ENCODE measurements around the gene NRXN3.

Gene NRXN3

DNA sequence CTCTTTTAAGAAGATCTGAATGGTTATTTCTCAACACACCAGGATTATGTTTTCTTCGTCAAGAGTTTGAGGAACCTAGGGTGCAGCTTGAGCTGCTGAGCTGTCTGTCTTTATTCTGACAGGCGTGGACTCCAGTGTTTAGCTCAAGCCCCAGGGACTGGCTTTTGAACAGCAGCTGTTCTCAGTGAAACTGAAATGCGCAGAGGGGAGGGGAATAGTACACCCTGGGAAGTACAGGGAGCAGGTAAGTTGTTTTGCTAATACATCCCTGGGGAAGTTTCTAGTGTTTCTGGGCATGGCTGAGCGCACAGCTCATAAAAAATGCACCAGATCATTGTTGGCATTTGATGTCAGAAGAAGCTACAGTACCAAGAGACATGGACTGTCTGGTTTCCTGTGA lies 1381.3 kb downstream of the NRXN3 start:
- Histone ChIP-seq H3K4me1 (ENCODE audit: control insufficient read depth, insufficient read depth, low read length) (peaks cover 28% of the 10 kb centered on the region), H3K36me3 (ENCODE audit: control insufficient read depth, insufficient read depth, low read length) (no peaks in the 10 kb centered on the region), H3K9me3 (ENCODE audit: control insufficient read depth, low read length) (no peaks in the 10 kb centered on the region), H3K4me3 (ENCODE audit: insufficient read depth, low read depth, low read length) (no peak overlapping the region), H3K27me3 (ENCODE audit: control insufficient read depth, insufficient read depth, low read length, poor library complexity, severe bottlenecking) (no peaks in the 10 kb centered on the region), H3K27ac (ENCODE audit: insufficient read depth, low read depth, low read length, poor library complexity, severe bottlenecking) (peak overlapping the region; percentile 8)
- WGBS, 2 experiments: 83 to 92% methylated on average over 4 of the region's 4 CpGs

GRCh38 chr14:79552778-79553177 lies 1382.6 kb downstream of the NRXN3 start:
- no peaks in the 10 kb centered on the region for H3K36me3 ChIP-seq (ENCODE audit: control insufficient read depth, insufficient read depth, low read length)
- no peak overlapping the region for H3K27ac ChIP-seq (ENCODE audit: insufficient read depth, low read depth, low read length, poor library complexity, severe bottlenecking)
- no peaks in the 10 kb centered on the region for H3K27me3 ChIP-seq (ENCODE audit: control insufficient read depth, insufficient read depth, low read length, poor library complexity, severe bottlenecking)
- H3K9me3 ChIP-seq (ENCODE audit: control insufficient read depth, low read length): no peaks in the 10 kb centered on the region
- 40 to 50% methylated on average over 1 of the region's 1 CpG for WGBS, 2 experiments
- no peak overlapping the region for H3K4me3 ChIP-seq (ENCODE audit: insufficient read depth, low read depth, low read length)
- H3K4me1 ChIP-seq (ENCODE audit: control insufficient read depth, insufficient read depth, low read length): peaks cover 28% of the 10 kb centered on the region

GRCh38 chr14:79554816-79555215 lies 1384.6 kb downstream of the NRXN3 start:
- peaks cover 17% of the 10 kb centered on the region for H3K4me1 ChIP-seq (ENCODE audit: control insufficient read depth, insufficient read depth, low read length)
- H3K27me3 ChIP-seq (ENCODE audit: control insufficient read depth, insufficient read depth, low read length, poor library complexity, severe bottlenecking): no peaks in the 10 kb centered on the region
- no peaks in the 10 kb centered on the region for H3K36me3 ChIP-seq (ENCODE audit: control insufficient read depth, insufficient read depth, low read length)
- WGBS, 2 experiments: 97 to 98% methylated on average over 3 of the region's 3 CpGs
- H3K27ac ChIP-seq (ENCODE audit: insufficient read depth, low read depth, low read length, poor library complexity, severe bottlenecking): no peak overlapping the region
- no peaks in the 10 kb centered on the region for H3K9me3 ChIP-seq (ENCODE audit: control insufficient read depth, low read length)
- no peak overlapping the region for H3K4me3 ChIP-seq (ENCODE audit: insufficient read depth, low read depth, low read length)

DNA sequence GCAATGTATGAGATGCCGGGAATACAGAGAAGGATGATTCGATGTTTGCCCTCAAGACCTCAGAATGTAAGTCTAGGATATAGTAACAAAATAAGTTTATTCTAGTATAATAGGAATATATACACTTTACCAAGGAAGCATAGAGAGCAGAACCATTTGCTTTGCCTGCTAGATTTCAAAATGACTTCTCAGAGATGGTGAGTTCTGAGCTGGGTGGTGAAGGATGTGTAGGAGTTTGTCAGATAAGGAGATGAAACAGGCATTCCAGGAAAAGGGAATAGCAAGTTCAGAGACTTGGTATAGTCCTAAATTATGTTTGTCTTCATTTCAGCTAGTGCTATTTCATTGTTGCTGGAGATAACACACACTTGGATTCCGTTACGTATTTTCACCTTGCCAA lies 1385.3 kb downstream of the NRXN3 start:
- 97% methylated on average over 3 to 4 of the region's 4 CpGs for WGBS, 2 experiments
- Histone ChIP-seq H3K27me3 (ENCODE audit: control insufficient read depth, insufficient read depth, low read length, poor library complexity, severe bottlenecking) (no peaks in the 10 kb centered on the region), H3K4me3 (ENCODE audit: insufficient read depth, low read depth, low read length) (no peak overlapping the region), H3K9me3 (ENCODE audit: control insufficient read depth, low read length) (no peaks in the 10 kb centered on the region), H3K27ac (ENCODE audit: insufficient read depth, low read depth, low read length, poor library complexity, severe bottlenecking) (no peak overlapping the region), H3K36me3 (ENCODE audit: control insufficient read depth, insufficient read depth, low read length) (no peaks in the 10 kb centered on the region), H3K4me1 (ENCODE audit: control insufficient read depth, insufficient read depth, low read length) (peaks cover 17% of the 10 kb centered on the region)

DNA sequence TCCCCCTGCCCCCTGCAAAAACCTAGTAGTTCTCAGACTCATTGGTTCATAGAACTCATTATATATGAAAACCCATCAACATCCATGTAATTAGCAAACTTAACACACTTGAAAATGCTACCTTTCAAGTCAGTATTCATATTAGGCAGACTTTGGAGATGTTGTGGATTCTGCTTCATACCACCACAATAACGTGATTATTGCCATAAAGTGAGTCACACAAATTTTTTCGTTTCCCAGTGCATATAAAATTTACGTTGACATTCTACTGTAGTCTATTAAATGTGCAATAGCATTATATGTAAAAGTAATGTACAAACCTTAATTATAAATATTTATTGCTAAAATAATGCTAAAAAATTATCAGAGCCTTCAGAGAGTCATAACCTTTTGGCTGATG lies 1387.1 kb downstream of the NRXN3 start:
- Histone ChIP-seq H3K27ac (ENCODE audit: insufficient read depth, low read depth, low read length, poor library complexity, severe bottlenecking) (no peak overlapping the region), H3K4me1 (ENCODE audit: control insufficient read depth, insufficient read depth, low read length) (peaks cover 10% of the 10 kb centered on the region), H3K36me3 (ENCODE audit: control insufficient read depth, insufficient read depth, low read length) (no peaks in the 10 kb centered on the region), H3K9me3 (ENCODE audit: control insufficient read depth, low read length) (no peaks in the 10 kb centered on the region), H3K27me3 (ENCODE audit: control insufficient read depth, insufficient read depth, low read length, poor library complexity, severe bottlenecking) (no peaks in the 10 kb centered on the region), H3K4me3 (ENCODE audit: insufficient read depth, low read depth, low read length) (no peak overlapping the region)
- WGBS, 2 experiments: 100% methylated on average over 1 of the region's 3 CpGs

DNA sequence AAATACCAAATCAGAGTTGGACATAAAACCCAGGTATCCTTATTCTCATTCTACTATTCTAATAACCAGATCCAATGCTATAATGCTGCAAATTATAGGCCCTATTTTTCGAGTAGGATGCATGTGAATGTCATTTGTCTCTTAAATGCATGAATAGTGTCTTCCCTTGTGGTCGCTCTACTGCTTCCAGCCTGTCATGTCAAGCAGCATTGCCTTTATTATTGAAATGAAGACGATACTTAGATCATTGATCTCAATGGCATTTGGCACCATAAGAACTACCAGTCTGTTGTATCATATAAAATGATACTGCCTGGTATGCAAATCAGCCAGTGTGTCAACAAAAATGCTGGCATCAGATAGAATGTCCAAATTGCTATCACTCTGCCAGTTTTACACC lies 1392.0 kb downstream of the NRXN3 start:
- no peaks in the 10 kb centered on the region for H3K9me3 ChIP-seq (ENCODE audit: control insufficient read depth, low read length)
- peaks cover 11% of the 10 kb centered on the region for H3K4me1 ChIP-seq (ENCODE audit: control insufficient read depth, insufficient read depth, low read length)
- no peaks in the 10 kb centered on the region for H3K36me3 ChIP-seq (ENCODE audit: control insufficient read depth, insufficient read depth, low read length)
- 80 to 83% methylated on average over 3 of the region's 3 CpGs for WGBS, 2 experiments
- H3K27me3 ChIP-seq (ENCODE audit: control insufficient read depth, insufficient read depth, low read length, poor library complexity, severe bottlenecking): no peaks in the 10 kb centered on the region
- H3K27ac ChIP-seq (ENCODE audit: insufficient read depth, low read depth, low read length, poor library complexity, severe bottlenecking): no peak overlapping the region
- H3K4me3 ChIP-seq (ENCODE audit: insufficient read depth, low read depth, low read length): no peak overlapping the region

GRCh38 chr14:79564371-79564770 lies 1394.2 kb downstream of the NRXN3 start:
- Histone ChIP-seq H3K27ac (ENCODE audit: insufficient read depth, low read depth, low read length, poor library complexity, severe bottlenecking) (no peak overlapping the region), H3K4me3 (ENCODE audit: insufficient read depth, low read depth, low read length) (no peak overlapping the region), H3K4me1 (ENCODE audit: control insufficient read depth, insufficient read depth, low read length) (peaks cover 11% of the 10 kb centered on the region), H3K36me3 (ENCODE audit: control insufficient read depth, insufficient read depth, low read length) (no peaks in the 10 kb centered on the region), H3K27me3 (ENCODE audit: control insufficient read depth, insufficient read depth, low read length, poor library complexity, severe bottlenecking) (no peaks in the 10 kb centered on the region), H3K9me3 (ENCODE audit: control insufficient read depth, low read length) (no peaks in the 10 kb centered on the region)
- 90 to 100% methylated on average over 2 of the region's 2 CpGs for WGBS, 2 experiments

DNA sequence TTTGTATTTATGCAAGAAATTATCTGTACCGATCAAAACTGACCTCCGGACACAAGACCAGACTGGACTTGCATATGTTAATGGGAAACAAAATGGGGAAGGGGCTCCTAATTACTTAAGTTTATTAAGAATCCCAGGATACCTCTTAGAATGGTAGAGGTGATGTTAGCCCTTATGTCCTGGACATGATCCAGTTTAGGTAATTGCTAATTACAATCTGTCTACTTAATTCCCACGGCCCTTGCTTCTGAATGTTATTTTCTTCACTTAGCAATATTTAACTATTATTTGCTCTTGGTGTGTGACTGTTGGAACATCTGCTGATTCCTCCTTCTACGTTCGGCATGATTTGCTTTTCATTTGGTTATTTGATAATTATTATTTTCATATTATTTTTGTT lies 1397.1 kb downstream of the NRXN3 start:
- H3K27me3 ChIP-seq (ENCODE audit: control insufficient read depth, insufficient read depth, low read length, poor library complexity, severe bottlenecking): no peaks in the 10 kb centered on the region
- no peak overlapping the region for H3K4me3 ChIP-seq (ENCODE audit: insufficient read depth, low read depth, low read length)
- WGBS, 2 experiments: 96 to 100% methylated on average over 2 to 3 of the region's 5 CpGs
- no peaks in the 10 kb centered on the region for H3K36me3 ChIP-seq (ENCODE audit: control insufficient read depth, insufficient read depth, low read length)
- peaks cover 23% of the 10 kb centered on the region for H3K4me1 ChIP-seq (ENCODE audit: control insufficient read depth, insufficient read depth, low read length)
- H3K27ac ChIP-seq (ENCODE audit: insufficient read depth, low read depth, low read length, poor library complexity, severe bottlenecking): no peak overlapping the region
- H3K9me3 ChIP-seq (ENCODE audit: control insufficient read depth, low read length): no peaks in the 10 kb centered on the region

- H3K9me3 ChIP-seq (ENCODE audit: control insufficient read depth, low read length): no peaks in the 10 kb centered on the region
- H3K27ac ChIP-seq (ENCODE audit: insufficient read depth, low read depth, low read length, poor library complexity, severe bottlenecking): no peak overlapping the region
- no peaks in the 10 kb centered on the region for H3K36me3 ChIP-seq (ENCODE audit: control insufficient read depth, insufficient read depth, low read length)
- H3K4me3 ChIP-seq (ENCODE audit: insufficient read depth, low read depth, low read length): no peak overlapping the region
- WGBS, 2 experiments: 69 to 94% methylated on average over 1 of the region's 1 CpG
- peaks cover 26% of the 10 kb centered on the region for H3K4me1 ChIP-seq (ENCODE audit: control insufficient read depth, insufficient read depth, low read length)
- H3K27me3 ChIP-seq (ENCODE audit: control insufficient read depth, insufficient read depth, low read length, poor library complexity, severe bottlenecking): no peaks in the 10 kb centered on the region
These were observed 1398.4 kb downstream of the NRXN3 start for GRCh38 chr14:79568594-79568993.

DNA sequence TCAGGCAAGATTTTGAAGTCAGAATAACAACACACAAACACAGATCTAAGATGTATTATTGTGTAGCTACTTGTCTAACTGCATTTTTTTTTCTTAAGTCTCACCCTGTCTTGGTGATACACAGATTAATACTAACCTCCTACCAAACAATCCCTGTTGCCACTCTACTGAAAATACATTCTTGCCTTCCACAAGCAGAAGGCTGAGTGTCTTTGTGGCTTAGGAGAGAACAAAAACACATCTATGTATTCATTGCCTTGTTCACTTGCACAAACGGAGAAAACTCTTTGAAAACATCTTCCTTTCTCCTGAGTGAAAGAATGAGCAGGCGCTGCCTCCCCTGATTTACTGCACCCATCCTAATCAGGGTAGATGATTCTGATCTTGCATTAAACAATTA lies 1398.9 kb downstream of the NRXN3 start:
- Histone ChIP-seq H3K4me3 (ENCODE audit: insufficient read depth, low read depth, low read length) (no peak overlapping the region), H3K36me3 (ENCODE audit: control insufficient read depth, insufficient read depth, low read length) (no peaks in the 10 kb centered on the region)

GRCh38 chr14:79570648-79571047 lies 1400.5 kb downstream of the NRXN3 start:
- no peaks in the 10 kb centered on the region for H3K9me3 ChIP-seq (ENCODE audit: control insufficient read depth, low read length)
- peaks cover 33% of the 10 kb centered on the region for H3K4me1 ChIP-seq (ENCODE audit: control insufficient read depth, insufficient read depth, low read length)
- H3K27me3 ChIP-seq (ENCODE audit: control insufficient read depth, insufficient read depth, low read length, poor library complexity, severe bottlenecking): no peaks in the 10 kb centered on the region
- WGBS, 2 experiments: 97 to 100% methylated on average over 1 of the region's 1 CpG
- no peaks in the 10 kb centered on the region for H3K36me3 ChIP-seq (ENCODE audit: control insufficient read depth, insufficient read depth, low read length)
- no peak overlapping the region for H3K27ac ChIP-seq (ENCODE audit: insufficient read depth, low read depth, low read length, poor library complexity, severe bottlenecking)
- H3K4me3 ChIP-seq (ENCODE audit: insufficient read depth, low read depth, low read length): no peak overlapping the region

More for the DNA sequence above, 1398.9 kb downstream of the NRXN3 start:
- no peaks in the 10 kb centered on the region for H3K9me3 ChIP-seq (ENCODE audit: control insufficient read depth, low read length)
- H3K27ac ChIP-seq (ENCODE audit: insufficient read depth, low read depth, low read length, poor library complexity, severe bottlenecking): no peak overlapping the region
- peaks cover 26% of the 10 kb centered on the region for H3K4me1 ChIP-seq (ENCODE audit: control insufficient read depth, insufficient read depth, low read length)
- WGBS, 2 experiments: 77 to 83% methylated on average over 2 of the region's 2 CpGs
- no peaks in the 10 kb centered on the region for H3K27me3 ChIP-seq (ENCODE audit: control insufficient read depth, insufficient read depth, low read length, poor library complexity, severe bottlenecking)
